DND-41 (cell line): ENCODE results near the gene TEX54.

ENCODE experiments used
- ATAC-seq: fragments of 200-7000 bp; cut with Tn5 transposase; 3 replicates; pipeline ENCODE4 v1.9.1; 2021; ENCODE audit warnings: low read depth; ENCODE audit not compliant: insufficient read depth
- DNase-seq: peaks from one replicate; pipeline ENCODE4 v3.0.0-alpha.2; 2020
- H2AFZ ChIP-seq: 2 replicates; pipeline ENCODE4 v1.6.0; 2012; ENCODE audit warnings: low read depth, low read length
- H3K27ac ChIP-seq: 2 replicates; pipeline ENCODE4 v1.5.1; 2012; ENCODE audit warnings: low read length, inconsistent platforms
- H3K27me3 ChIP-seq: fragments of 200-600 bp; sonication (generic); 2 replicates; pipeline ENCODE4 v1.6.0; 2012; ENCODE audit warnings: low read length, mild to moderate bottlenecking, inconsistent platforms; ENCODE audit not compliant: insufficient read depth, poor library complexity
- H3K36me3 ChIP-seq: 2 replicates; pipeline ENCODE4 v1.5.1; 2012; ENCODE audit warnings: low read length, inconsistent platforms; ENCODE audit not compliant: insufficient read depth
- H3K4me1 ChIP-seq: 2 replicates; pipeline ENCODE4 v1.5.1; 2012; ENCODE audit warnings: mild to moderate bottlenecking, low read length; ENCODE audit not compliant: insufficient read depth
- H3K4me2 ChIP-seq: 2 replicates; pipeline ENCODE4 v1.6.0; 2012; ENCODE audit warnings: mild to moderate bottlenecking, moderate library complexity, low read length, inconsistent platforms; ENCODE audit not compliant: insufficient read depth
- H3K4me3 ChIP-seq, 2 experiments: fragments of 200-600 bp in 1 of 2; shearing (Covaris generic) in 1 of 2; 2 replicates each; pipeline ENCODE4 v1.5.1; 2012 to 2016; ENCODE audit warnings: inconsistent platforms in 2 of 2, low read length in 2 of 2, mild to moderate bottlenecking in 2 of 2, low read depth in 1 of 2, moderate library complexity in 1 of 2
- H3K79me2 ChIP-seq: 2 replicates; pipeline ENCODE4 v1.6.0; 2012; ENCODE audit warnings: low read length, inconsistent platforms; ENCODE audit not compliant: insufficient read depth
- H3K9ac ChIP-seq: 2 replicates; pipeline ENCODE4 v1.6.0; 2012; ENCODE audit warnings: low read depth, mild to moderate bottlenecking, inconsistent platforms, low read length, moderate library complexity
- H3K9me3 ChIP-seq: 2 replicates; pipeline ENCODE4 v1.5.1; 2012; ENCODE audit warnings: low read length, moderate library complexity, mild to moderate bottlenecking, inconsistent platforms; ENCODE audit not compliant: insufficient read depth, severe bottlenecking
- H4K20me1 ChIP-seq: 2 replicates; pipeline ENCODE4 v1.6.0; 2012; ENCODE audit warnings: low read length; ENCODE audit not compliant: insufficient read depth
- CTCF ChIP-seq: IDR thresholded peaks from 2 replicates; pipeline ENCODE4 v1.5.1; 2012; ENCODE audit warnings: borderline replicate concordance, low read length, moderate library complexity, mild to moderate bottlenecking; ENCODE audit not compliant: poor library complexity, severe bottlenecking; ENCODE audit errors: extremely low read depth
- EZH2 ChIP-seq: IDR thresholded peaks from 3 replicates; pipeline ENCODE4 v1.6.1; 2012; ENCODE audit warnings: borderline replicate concordance, low read depth, mild to moderate bottlenecking, moderate library complexity, low read length, inconsistent platforms; ENCODE audit not compliant: severe bottlenecking

Gene TEX54

DNA sequence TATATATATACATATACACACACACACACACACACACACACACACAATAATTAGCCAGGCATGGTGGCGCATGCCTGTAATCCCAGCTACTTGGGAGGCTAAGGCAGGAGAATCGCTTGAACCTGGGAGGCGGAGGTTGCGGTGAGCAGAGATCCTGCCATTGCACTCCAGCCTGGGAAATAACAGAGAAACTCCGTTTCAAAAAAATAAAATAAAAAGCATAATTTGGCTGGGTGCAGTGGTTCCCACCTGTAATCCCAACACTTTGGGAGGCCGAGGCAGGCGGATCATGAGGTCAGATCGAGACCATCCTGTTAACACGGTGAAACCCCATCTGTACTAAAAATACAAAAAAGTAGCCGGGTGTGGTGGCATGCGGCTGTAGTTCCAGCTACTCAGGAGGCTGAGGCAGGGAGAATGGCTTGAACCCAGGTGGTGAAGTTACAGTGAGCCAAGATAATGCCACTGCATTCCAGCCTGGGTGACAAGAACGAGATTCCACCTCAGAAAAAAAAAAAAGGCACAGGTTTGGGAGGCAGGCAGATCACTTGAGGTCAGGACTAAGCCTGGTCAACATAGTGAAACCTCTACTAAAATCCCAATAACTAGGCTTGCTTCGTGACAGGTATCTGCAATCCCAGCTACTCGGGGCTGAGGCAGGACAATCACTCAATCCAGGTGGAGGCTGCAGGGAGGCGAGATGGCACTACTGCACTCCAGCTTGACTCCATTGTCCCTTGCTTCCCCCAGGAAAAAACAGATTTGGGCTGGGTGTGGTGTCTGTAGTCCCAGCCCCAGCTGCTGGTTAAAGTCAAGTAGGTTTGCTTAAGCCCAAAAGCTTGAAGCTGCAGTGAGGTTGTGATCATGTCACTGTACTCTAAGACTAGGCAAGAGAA lies 18.5 kb upstream of the TEX54 start:
- H3K4me2 ChIP-seq = 0 out of 2 replicates have a peak overlapping the region, but pooled peaks have one; percentile 62
- DNase-seq = peak; percentile 47

GRCh38 chr11:62847767-62848314 lies 15.2 kb upstream of the TEX54 start:
- no peaks in the 10 kb centered on the region for H3K27me3 ChIP-seq
- ATAC-seq = no peak
- no peak overlapping the region for H3K4me3 ChIP-seq
- DNase-seq = no peak
- peaks cover 9% of the 10 kb centered on the region for H3K4me1 ChIP-seq
- H3K36me3 ChIP-seq = peaks cover 15% of the 10 kb centered on the region
- H2AFZ ChIP-seq = no peak overlapping the region
- H3K27ac ChIP-seq = no peak overlapping the region
- peaks cover 5% of the 10 kb centered on the region; the same call in 1 of the 2 replicates for H3K79me2 ChIP-seq
- TF ChIP-seq EZH2 (no peak), CTCF (no peak)
- H3K4me2 ChIP-seq = no peak overlapping the region
- peaks cover 15% of the 10 kb centered on the region for H4K20me1 ChIP-seq
- no peaks in the 10 kb centered on the region for H3K9me3 ChIP-seq
- H3K9ac ChIP-seq = no peak overlapping the region

More for the DNA sequence above, 18.5 kb upstream of the TEX54 start:
- TF ChIP-seq CTCF (no peak), EZH2 (no peak)
- H4K20me1 ChIP-seq = peaks cover 40% of the 10 kb centered on the region
- H3K36me3 ChIP-seq = peaks cover 43% of the 10 kb centered on the region
- H3K9me3 ChIP-seq = no peaks in the 10 kb centered on the region
- H3K27ac ChIP-seq = no peak overlapping the region
- H3K4me3 ChIP-seq = no peak overlapping the region
- H3K9ac ChIP-seq = no peak overlapping the region
- H3K27me3 ChIP-seq = no peaks in the 10 kb centered on the region
- H3K79me2 ChIP-seq = peaks cover 37% of the 10 kb centered on the region
- ATAC-seq = peak; percentile 15
- no peak overlapping the region for H2AFZ ChIP-seq
- peaks cover 24% of the 10 kb centered on the region for H3K4me1 ChIP-seq

GRCh38 chr11:62846177-62846576 lies 13.5 kb upstream of the TEX54 start:
- H3K4me2 ChIP-seq = no peak overlapping the region
- no peaks in the 10 kb centered on the region for H3K27me3 ChIP-seq
- H3K27ac ChIP-seq = no peak overlapping the region
- no peaks in the 10 kb centered on the region for H4K20me1 ChIP-seq
- H3K4me3 ChIP-seq = no peak overlapping the region
- TF ChIP-seq EZH2 (no peak), CTCF (no peak)
- ATAC-seq = no peak
- DNase-seq = no peak
- no peaks in the 10 kb centered on the region for H3K9me3 ChIP-seq
- no peak overlapping the region for H3K9ac ChIP-seq
- H3K36me3 ChIP-seq = no peaks in the 10 kb centered on the region
- H3K4me1 ChIP-seq = peaks cover 17% of the 10 kb centered on the region
- H2AFZ ChIP-seq = no peak overlapping the region
- H3K79me2 ChIP-seq = no peaks in the 10 kb centered on the region
